Measurements from ENCODE around the gene EPHA2. TPM values are rescaled to one million over a fixed set of nuclear protein-coding genes. Genes with fewer than 3 reads are reported as not detected.

Gene EPHA2
- total and polyA plus RNA-seq, 2 experiments from 2014 or later: 7.5 to 51.2 TPM

GRCh38 chr1:16078925-16079656, 76.8 kb downstream of the EPHA2 start:
- no peak for TF ChIP-seq EZH2phosphoT487 (IDR thresholded peaks at IDR 0.05; ENCODE audit: unreplicated experiment)
- TF ChIP-seq, protein P1, sequence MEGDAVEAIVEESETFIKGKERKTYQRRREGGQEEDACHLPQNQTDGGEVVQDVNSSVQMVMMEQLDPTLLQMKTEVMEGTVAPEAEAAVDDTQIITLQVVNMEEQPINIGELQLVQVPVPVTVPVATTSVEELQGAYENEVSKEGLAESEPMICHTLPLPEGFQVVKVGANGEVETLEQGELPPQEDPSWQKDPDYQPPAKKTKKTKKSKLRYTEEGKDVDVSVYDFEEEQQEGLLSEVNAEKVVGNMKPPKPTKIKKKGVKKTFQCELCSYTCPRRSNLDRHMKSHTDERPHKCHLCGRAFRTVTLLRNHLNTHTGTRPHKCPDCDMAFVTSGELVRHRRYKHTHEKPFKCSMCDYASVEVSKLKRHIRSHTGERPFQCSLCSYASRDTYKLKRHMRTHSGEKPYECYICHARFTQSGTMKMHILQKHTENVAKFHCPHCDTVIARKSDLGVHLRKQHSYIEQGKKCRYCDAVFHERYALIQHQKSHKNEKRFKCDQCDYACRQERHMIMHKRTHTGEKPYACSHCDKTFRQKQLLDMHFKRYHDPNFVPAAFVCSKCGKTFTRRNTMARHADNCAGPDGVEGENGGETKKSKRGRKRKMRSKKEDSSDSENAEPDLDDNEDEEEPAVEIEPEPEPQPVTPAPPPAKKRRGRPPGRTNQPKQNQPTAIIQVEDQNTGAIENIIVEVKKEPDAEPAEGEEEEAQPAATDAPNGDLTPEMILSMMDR (conservative IDR thresholded peaks at IDR 0.05; ENCODE audit: low read depth in 2 of 2): peak; percentile 90 to 97
- Histone ChIP-seq H3K27me3 (ENCODE audit: insufficient read depth) (peaks cover 22% of the 10 kb centered on the region), H3K79me2 (replicated peaks; ENCODE audit: insufficient read depth) (no peaks in the 10 kb centered on the region), H3K4me1 (ENCODE audit: insufficient read depth) (no peaks in the 10 kb centered on the region), H3K4me3 (no peak overlapping the region), H3F3A (replicated peaks; ENCODE audit: low read depth) (no peaks in the 10 kb centered on the region), H3K4me2 (no peak overlapping the region), H3K9me2 (ENCODE audit: insufficient read depth) (no peaks in the 10 kb centered on the region), H3K36me3 (ENCODE audit: insufficient read depth) (no peaks in the 10 kb centered on the region), H4K20me1 (replicated peaks; ENCODE audit: insufficient read depth) (no peaks in the 10 kb centered on the region), H3K27ac (ENCODE audit: low read depth) (no peak overlapping the region), H2AFZ (peak overlapping the region; percentile 99)
- DNase-seq (ENCODE audit: low spot score) (peak; percentile 88), ATAC-seq (peak; percentile 81)
- Mint-ChIP-seq H3K4me1 (peaks cover 9% of the 10 kb centered on the region), H3K9me3 (no peaks in the 10 kb centered on the region), H3K27ac (no peak overlapping the region; the same call in 1 of the 2 replicates), H3K4me3 (no peak overlapping the region), H3K27me3 (ENCODE audit: insufficient read depth, low read depth, poor library complexity) (peaks cover 29% of the 10 kb centered on the region), H3K36me3 (ENCODE audit: low read depth) (no peaks in the 10 kb centered on the region)

DNA sequence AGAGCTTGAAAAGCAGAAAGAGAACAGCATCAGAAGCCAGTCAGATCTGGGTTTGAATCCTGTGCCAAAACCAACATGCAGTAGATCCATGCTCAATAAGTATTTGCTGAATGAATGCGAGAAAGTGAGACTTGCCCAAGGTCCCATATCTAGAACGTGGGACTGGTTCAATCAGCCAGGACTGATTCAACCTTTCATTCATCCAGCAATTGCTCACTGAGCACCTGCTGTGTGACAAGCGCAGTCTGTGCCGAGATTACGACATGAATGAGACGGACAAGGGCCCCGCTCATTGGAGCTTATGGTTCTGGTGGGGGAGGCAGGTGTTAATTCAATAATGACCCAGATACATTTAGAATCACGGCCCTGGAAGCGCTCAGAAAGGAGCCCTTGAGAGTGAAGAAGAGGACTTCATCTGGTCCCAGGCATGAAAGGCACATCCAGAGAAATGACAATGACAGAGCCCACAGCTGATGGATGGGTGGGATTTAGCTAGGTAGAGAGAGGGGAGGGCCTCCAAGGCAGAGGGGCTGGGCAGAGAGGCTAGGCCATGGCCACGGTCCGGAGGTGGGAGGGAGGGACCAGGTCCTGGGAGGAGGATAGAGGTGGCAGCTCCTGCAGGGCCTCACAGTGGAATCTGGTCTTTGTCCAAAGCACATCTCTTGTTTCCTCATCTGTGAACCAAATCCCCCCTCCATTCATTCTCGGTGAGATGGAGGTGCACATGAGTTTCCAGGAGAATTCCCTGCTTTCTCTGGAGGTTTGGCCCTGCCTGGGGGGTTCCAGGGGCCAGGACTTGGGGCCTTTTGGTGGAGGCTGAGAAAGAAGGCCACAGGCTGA, 78.2 kb downstream of the EPHA2 start:
- Histone ChIP-seq H2AFZ (no peak overlapping the region), H3K4me3 (no peak overlapping the region), H3F3A (replicated peaks; ENCODE audit: low read depth) (no peaks in the 10 kb centered on the region), H3K4me1 (ENCODE audit: insufficient read depth) (peaks cover 2% of the 10 kb centered on the region; the same call in 1 of the 2 replicates), H3K79me2 (replicated peaks; ENCODE audit: insufficient read depth) (no peaks in the 10 kb centered on the region), H3K36me3 (ENCODE audit: insufficient read depth) (no peaks in the 10 kb centered on the region), H4K20me1 (replicated peaks; ENCODE audit: insufficient read depth) (no peaks in the 10 kb centered on the region), H3K9me2 (ENCODE audit: insufficient read depth) (no peaks in the 10 kb centered on the region), H3K27ac (ENCODE audit: low read depth) (no peak overlapping the region), H3K27me3 (ENCODE audit: insufficient read depth) (peaks cover 33% of the 10 kb centered on the region), H3K4me2 (no peak overlapping the region)
- H3K27ac Mint-ChIP-seq: no peak overlapping the region
- peaks cover 30% of the 10 kb centered on the region for H3K27me3 Mint-ChIP-seq (ENCODE audit: insufficient read depth, low read depth, poor library complexity)
- ATAC-seq (no peak), DNase-seq (ENCODE audit: low spot score) (no peak)
- H3K9me3 Mint-ChIP-seq: no peaks in the 10 kb centered on the region; the same call in 2 of the 3 replicates
- peaks cover 13% of the 10 kb centered on the region for H3K4me1 Mint-ChIP-seq
- H3K4me3 Mint-ChIP-seq: no peak overlapping the region
- no peaks in the 10 kb centered on the region for H3K36me3 Mint-ChIP-seq (ENCODE audit: low read depth)
- TF ChIP-seq ZNF331 (CRISPR knock-in tag; IDR thresholded peaks at IDR 0.05; ENCODE audit: low read depth) (no peak), STAT1 (IDR thresholded peaks at IDR 0.05; ENCODE audit: unreplicated experiment) (no peak), NANOG (IDR thresholded peaks at IDR 0.05; ENCODE audit: borderline replicate concordance) (no peak), POLR2AphosphoS5 (IDR thresholded peaks at IDR 0.05; ENCODE audit: low read depth) (no peak), ZNF114 (CRISPR knock-in tag; IDR thresholded peaks at IDR 0.05) (no peak)
- TF ChIP-seq, protein P1 (conservative IDR thresholded peaks at IDR 0.05; ENCODE audit: low read depth in 2 of 2): no peak

All from GM23338 (cell line).